Hepatocyte (in vitro differentiated cells): ENCODE results near the gene CXCL10. TPM values are rescaled to one million over a fixed set of nuclear protein-coding genes. Genes with fewer than 3 reads are reported as not detected.

Experiments
- DNase-seq: peaks from one replicate; pipeline ENCODE4 v3.0.0-alpha.2; 2016; ENCODE audit warnings: low spot score
- H2AFZ ChIP-seq: fragments of 200-600 bp; sonication (generic); 2 replicates; pipeline ENCODE4 v1.6.0; 2016; ENCODE audit warnings: antibody characterized with exemption, mild to moderate bottlenecking
- H3K27ac ChIP-seq: fragments of 200-600 bp; sonication (generic); 2 replicates; pipeline ENCODE4 v1.5.1; 2016; ENCODE audit warnings: mild to moderate bottlenecking
- H3K27me3 ChIP-seq: fragments of 200-600 bp; sonication (generic); 2 replicates; pipeline ENCODE4 v1.6.1; 2016
- H3K36me3 ChIP-seq: fragments of 200-600 bp; sonication (generic); replicated peaks from 2 replicates; pipeline ENCODE4 v1.5.1; 2016; ENCODE audit warnings: low read depth; ENCODE audit not compliant: insufficient read depth
- H3K4me1 ChIP-seq: fragments of 200-600 bp; sonication (generic); 2 replicates; pipeline ENCODE4 v1.5.1; 2016; ENCODE audit warnings: mild to moderate bottlenecking, moderate library complexity; ENCODE audit not compliant: insufficient read depth
- H3K4me2 ChIP-seq: fragments of 200-600 bp; sonication (generic); 2 replicates; pipeline ENCODE4 v1.6.0; 2016
- H3K4me3 ChIP-seq: fragments of 200-600 bp; sonication (generic); 2 replicates; pipeline ENCODE4 v1.5.1; 2016; ENCODE audit warnings: mild to moderate bottlenecking
- H3K79me2 ChIP-seq: fragments of 200-600 bp; sonication (generic); 2 replicates; pipeline ENCODE4 v1.6.0; 2017; ENCODE audit warnings: mild to moderate bottlenecking
- H3K9me2 ChIP-seq: fragments of 200-600 bp; sonication (generic); replicated peaks from 2 replicates; pipeline ENCODE4 v1.6.0; 2017; ENCODE audit warnings: mild to moderate bottlenecking; ENCODE audit not compliant: insufficient read depth
- H3K9me3 ChIP-seq: fragments of 200-600 bp; sonication (generic); 2 replicates; pipeline ENCODE4 v1.5.1; 2016; ENCODE audit warnings: low read depth, mild to moderate bottlenecking
- H4K20me1 ChIP-seq: fragments of 200-600 bp; sonication (generic); 2 replicates; pipeline ENCODE4 v1.6.0; 2016; ENCODE audit warnings: mild to moderate bottlenecking; ENCODE audit not compliant: insufficient read depth, poor library complexity, severe bottlenecking
- EZH2 ChIP-seq: fragments of 200-600 bp; sonication (generic); IDR thresholded peaks from 2 replicates; pipeline ENCODE4 v1.6.1; 2016; ENCODE audit warnings: antibody characterized with exemption, mild to moderate bottlenecking, borderline replicate concordance
- EZH2phosphoT487 ChIP-seq: fragments of 200-600 bp; sonication (generic); IDR thresholded peaks from one replicate; pipeline ENCODE4 v1.6.1; 2018; ENCODE audit warnings: antibody characterized with exemption, mild to moderate bottlenecking, low read depth, moderate library complexity; ENCODE audit not compliant: unreplicated experiment, severe bottlenecking
- WGBS: methylation state at CpG from one replicate; pipeline ENCODE4 v1.1.6; 2016; ENCODE audit warnings: low lambda C conversion rate; ENCODE audit errors: missing lambda C conversion rate; 5-methylcytosine and 5-hydroxymethylcytosine counted together
- polyA plus RNA-seq: library from polyadenylated mRNA; unstranded; fragments of >200 nt; fragmentation: Nextera tagmentation; extraction: Ambion mirVana; gene quantifications from 2 replicates; pipeline ENCODE4 v1.2.1, GENCODE V29; 2016
- total RNA-seq: library from RNA; depleted of rRNA; stranded (reverse); fragments of >200 nt; gene quantifications from 2 replicates; pipeline ENCODE4 v1.2.3, GENCODE V29; 2014
- TF ChIP-seq, protein P1 (sequence below): fragments of 200-600 bp; sonication (generic); IDR thresholded peaks from 2 replicates; pipeline ENCODE4 v1.5.1; 2016; ENCODE audit warnings: antibody characterized with exemption, mild to moderate bottlenecking; ENCODE audit not compliant: poor library complexity

Gene CXCL10
- total and polyA plus RNA-seq, 2 experiments from 2014 or later = 2.8 to 7.4 TPM

DNA sequence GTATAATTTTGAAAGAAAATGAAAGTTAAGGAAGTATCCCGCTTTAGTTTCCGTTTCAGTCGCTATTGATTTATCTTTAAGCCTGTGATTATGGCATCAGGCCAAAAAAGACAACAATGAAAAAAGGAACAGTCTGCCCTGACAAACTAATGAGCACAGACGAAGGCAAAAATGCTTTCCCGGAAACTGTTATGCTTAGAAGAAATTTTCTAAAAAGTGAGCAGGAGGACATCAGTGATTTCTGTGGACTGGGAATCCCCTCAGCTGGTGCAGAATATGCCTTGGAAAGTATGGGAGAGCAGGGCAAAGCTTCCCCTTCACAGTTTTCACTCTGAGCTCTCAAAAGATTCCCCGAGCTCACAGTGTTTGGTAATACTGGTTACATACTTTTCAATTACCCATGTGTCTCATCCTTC lies 5.1 kb upstream of the CXCL10 start:
- WGBS = 74% methylated on average over 6 of the region's 6 CpGs

GRCh38 chr4:76024065-76024464 lies 768 bp upstream of the CXCL10 start:
- Histone ChIP-seq H3K27ac (no peak overlapping the region), H4K20me1 (no peaks in the 10 kb centered on the region), H3K27me3 (no peaks in the 10 kb centered on the region), H3K9me3 (no peaks in the 10 kb centered on the region), H3K4me1 (no peaks in the 10 kb centered on the region), H3K9me2 (no peaks in the 10 kb centered on the region), H3K4me3 (no peak overlapping the region), H2AFZ (no peak overlapping the region), H3K79me2 (no peaks in the 10 kb centered on the region), H3K36me3 (no peaks in the 10 kb centered on the region), H3K4me2 (no peak overlapping the region)
- no peak for DNase-seq
- TF ChIP-seq EZH2 (no peak), EZH2phosphoT487 (no peak)
- TF ChIP-seq, protein P1, sequence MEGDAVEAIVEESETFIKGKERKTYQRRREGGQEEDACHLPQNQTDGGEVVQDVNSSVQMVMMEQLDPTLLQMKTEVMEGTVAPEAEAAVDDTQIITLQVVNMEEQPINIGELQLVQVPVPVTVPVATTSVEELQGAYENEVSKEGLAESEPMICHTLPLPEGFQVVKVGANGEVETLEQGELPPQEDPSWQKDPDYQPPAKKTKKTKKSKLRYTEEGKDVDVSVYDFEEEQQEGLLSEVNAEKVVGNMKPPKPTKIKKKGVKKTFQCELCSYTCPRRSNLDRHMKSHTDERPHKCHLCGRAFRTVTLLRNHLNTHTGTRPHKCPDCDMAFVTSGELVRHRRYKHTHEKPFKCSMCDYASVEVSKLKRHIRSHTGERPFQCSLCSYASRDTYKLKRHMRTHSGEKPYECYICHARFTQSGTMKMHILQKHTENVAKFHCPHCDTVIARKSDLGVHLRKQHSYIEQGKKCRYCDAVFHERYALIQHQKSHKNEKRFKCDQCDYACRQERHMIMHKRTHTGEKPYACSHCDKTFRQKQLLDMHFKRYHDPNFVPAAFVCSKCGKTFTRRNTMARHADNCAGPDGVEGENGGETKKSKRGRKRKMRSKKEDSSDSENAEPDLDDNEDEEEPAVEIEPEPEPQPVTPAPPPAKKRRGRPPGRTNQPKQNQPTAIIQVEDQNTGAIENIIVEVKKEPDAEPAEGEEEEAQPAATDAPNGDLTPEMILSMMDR = no peak
- 94% methylated on average over 4 of the region's 4 CpGs for WGBS

More for the DNA sequence above, 5.1 kb upstream of the CXCL10 start:
- Histone ChIP-seq H3K4me1 (no peaks in the 10 kb centered on the region), H4K20me1 (no peaks in the 10 kb centered on the region), H3K4me2 (peak overlapping the region; percentile 49), H3K9me2 (no peaks in the 10 kb centered on the region), H3K36me3 (no peaks in the 10 kb centered on the region), H2AFZ (peak overlapping the region; percentile 49), H3K9me3 (no peaks in the 10 kb centered on the region), H3K79me2 (no peaks in the 10 kb centered on the region), H3K4me3 (no peak overlapping the region), H3K27ac (no peak overlapping the region), H3K27me3 (peaks cover 2% of the 10 kb centered on the region)
- TF ChIP-seq, protein P1 = no peak
- TF ChIP-seq EZH2phosphoT487 (no peak), EZH2 (no peak)
- no peak for DNase-seq

- no peak for DNase-seq
- Histone ChIP-seq H4K20me1 (no peaks in the 10 kb centered on the region), H3K36me3 (no peaks in the 10 kb centered on the region), H3K27me3 (no peaks in the 10 kb centered on the region), H2AFZ (no peak overlapping the region), H3K4me3 (no peak overlapping the region), H3K4me1 (no peaks in the 10 kb centered on the region), H3K9me2 (no peaks in the 10 kb centered on the region), H3K27ac (no peak overlapping the region), H3K9me3 (no peaks in the 10 kb centered on the region), H3K79me2 (no peaks in the 10 kb centered on the region), H3K4me2 (no peak overlapping the region)
- 83% methylated on average over 2 of the region's 2 CpGs for WGBS
- TF ChIP-seq, protein P1 = no peak
- TF ChIP-seq EZH2phosphoT487 (no peak), EZH2 (no peak)
Observed at GRCh38 chr4:76022677-76023076, 620 bp downstream of the CXCL10 start.

GRCh38 chr4:76022031-76022430 lies 1.3 kb downstream of the CXCL10 start:
- Histone ChIP-seq H3K27me3 (no peaks in the 10 kb centered on the region), H3K79me2 (no peaks in the 10 kb centered on the region), H3K4me1 (no peaks in the 10 kb centered on the region), H2AFZ (no peak overlapping the region), H3K27ac (no peak overlapping the region), H3K4me3 (no peak overlapping the region), H3K9me2 (no peaks in the 10 kb centered on the region), H4K20me1 (no peaks in the 10 kb centered on the region), H3K4me2 (no peak overlapping the region), H3K36me3 (no peaks in the 10 kb centered on the region), H3K9me3 (no peaks in the 10 kb centered on the region)
- DNase-seq = no peak
- TF ChIP-seq, protein P1 = no peak
- no peak for TF ChIP-seq EZH2
- TF ChIP-seq EZH2phosphoT487 = no peak
- 88% methylated on average over 4 of the region's 4 CpGs for WGBS
